Subcutaneous adipose tissue (tissue), 4 donors: ENCODE results near the gene CRISPLD2. TPM values are rescaled to one million over a fixed set of nuclear protein-coding genes. Genes with fewer than 3 reads are reported as not detected.

Source experiments
- CTCF ChIP-seq: fragments of 450-650 bp; IDR thresholded peaks from one replicate; pipeline ENCODE4 v1.5.1; 2016; ENCODE audit warnings: low read depth, mild to moderate bottlenecking, control low read depth, antibody characterized with exemption, moderate library complexity
- total RNA-seq, 4 donors: library from RNA; depleted of rRNA; stranded (reverse); fragments of >200 nt; gene quantifications; one replicate each; pipeline ENCODE4 v1.1.0, GENCODE V29; 2016

The CRISPLD2 gene
- total RNA-seq, 4 donors from 2014 or later, result 66.0 to 160 (median 116) TPM

DNA sequence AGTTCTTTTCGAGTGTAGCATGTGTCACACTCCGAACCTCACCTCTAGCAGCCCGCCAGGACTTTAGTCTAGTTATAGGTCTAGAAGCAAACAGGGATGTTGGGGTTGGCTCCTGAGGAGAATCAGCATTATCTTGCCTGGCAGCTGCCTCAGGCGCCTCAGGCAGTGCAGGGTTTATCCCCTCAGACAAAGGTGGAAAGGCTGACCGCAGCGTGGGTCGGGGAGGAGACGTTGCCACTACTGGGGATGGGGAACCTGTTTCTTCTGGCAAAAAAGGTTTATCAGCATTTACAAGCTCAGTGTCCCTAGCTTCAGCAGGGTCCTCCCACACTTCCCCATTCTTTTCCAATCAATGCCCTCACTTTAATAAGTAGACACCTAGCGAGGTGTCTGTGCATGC lies 40.6 kb downstream of the CRISPLD2 start:
- no peak for TF ChIP-seq CTCF

DNA sequence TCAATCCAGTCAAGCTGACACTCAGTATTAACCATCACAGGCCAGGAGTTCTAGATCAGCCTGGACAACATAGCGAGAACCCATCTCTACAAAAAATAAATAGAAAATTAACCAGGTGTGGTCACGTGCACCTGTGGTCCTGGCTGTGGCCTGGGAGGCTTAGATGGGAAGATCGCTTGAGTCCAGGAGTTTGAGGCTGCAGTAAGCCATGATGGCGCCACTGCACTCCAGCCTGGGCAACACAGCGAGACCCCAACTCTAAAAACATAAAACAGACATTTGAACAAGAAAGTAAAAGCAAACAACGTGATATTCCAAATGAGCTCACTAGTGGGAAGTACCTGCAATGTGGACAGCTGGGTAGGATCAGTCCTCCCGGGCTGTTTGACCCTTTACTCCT lies 41.9 kb downstream of the CRISPLD2 start:
- TF ChIP-seq CTCF, result no peak

DNA sequence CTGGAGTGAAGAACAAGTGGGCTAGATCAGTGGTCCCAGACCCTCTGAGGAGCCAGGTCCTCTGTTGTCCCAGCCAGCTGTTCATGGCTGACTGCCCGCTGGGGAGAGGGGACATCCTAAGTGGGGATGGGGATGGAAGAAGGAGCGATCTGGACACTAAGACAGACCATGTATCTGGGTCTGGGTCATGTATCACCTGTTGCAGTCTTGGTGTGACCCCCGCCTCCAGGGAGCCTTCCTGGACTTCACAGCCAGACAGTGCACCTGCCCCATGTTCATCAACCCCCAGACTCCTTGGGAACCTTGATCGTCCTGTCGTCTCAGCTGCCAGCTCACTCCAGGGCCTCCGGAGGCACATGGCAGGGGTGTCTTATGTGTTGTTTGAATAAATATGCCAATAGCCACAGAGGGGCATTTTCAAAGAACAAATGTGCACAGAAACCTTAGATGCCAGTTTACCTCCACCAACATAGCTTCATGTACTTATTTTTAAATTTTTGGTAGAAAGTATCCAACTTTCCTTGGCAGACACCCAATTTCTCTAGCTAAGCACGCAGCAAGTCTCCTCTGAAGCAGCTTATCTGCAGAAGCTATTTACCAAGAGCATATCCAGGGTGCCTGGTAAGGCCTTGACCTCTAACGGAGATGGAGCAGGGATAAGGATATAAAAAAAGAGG lies 43.2 kb downstream of the CRISPLD2 start:
- no peak for TF ChIP-seq CTCF

DNA sequence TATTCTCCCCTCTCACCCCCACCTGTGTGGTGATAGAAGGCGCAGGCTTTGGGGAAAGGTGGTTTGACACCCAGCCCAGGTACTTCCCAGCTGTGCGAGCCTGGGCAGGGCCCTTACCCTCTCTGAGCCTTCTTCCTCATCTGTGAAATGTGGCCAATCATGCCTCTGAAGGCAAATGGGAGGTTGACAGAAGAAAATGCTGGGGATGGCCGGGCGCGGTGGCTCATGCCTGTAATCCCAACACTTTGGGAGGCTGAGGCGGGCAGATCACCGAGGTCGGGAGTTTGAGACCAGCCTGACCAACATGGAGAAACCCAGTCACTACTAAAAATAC lies 43.7 kb downstream of the CRISPLD2 start:
- TF ChIP-seq CTCF, result no peak

DNA sequence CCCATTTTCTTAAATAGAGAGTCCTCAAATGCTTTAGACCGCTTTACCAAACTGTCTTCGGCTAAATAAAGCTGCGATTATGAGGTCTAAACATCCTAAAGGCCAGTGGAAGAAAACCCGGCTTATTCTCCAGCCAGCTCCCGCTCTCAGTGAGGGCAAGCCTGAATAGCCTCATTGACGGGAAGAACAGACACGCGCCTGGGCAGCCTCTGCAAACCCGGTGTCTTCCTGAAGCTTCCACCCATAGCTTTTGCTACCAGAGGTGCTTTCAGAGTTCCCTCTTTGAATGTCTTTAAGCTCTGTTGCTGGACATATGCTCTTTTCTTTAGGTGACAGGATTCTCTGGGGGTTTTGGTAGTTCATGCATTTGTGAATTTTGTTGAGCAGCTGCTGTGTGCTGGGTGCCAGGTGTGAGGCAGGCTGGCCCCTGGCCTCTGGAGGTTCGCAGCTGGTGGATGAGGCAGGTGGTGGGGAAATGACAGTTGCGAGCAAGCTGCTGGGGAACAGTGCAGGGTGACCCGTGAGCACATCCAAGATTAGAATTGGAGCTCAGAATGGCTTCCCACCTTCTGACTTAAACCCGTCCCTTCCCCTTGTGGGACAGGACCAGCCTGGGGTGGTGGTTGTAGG lies 44.7 kb downstream of the CRISPLD2 start:
- no peak for TF ChIP-seq CTCF

DNA sequence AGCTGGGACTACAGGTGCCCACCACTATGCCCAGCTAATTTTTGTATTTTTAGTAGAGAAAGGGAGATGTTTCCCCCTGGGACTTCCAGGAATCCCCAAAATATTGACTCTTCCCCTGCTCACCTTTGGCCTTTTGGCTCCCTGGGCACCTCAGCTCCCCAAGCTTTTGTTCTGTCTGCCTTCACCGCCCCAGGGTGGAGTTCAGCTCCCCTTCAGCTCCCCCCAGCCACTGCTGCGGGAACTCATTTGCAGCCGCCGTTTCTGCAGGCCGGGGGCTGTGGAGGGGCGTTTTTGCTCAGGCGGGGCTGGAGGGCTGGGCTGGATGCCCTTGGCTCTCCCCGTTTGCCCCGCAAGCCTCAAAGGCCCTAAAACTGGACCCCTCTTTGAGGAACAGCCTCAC lies 47.9 kb downstream of the CRISPLD2 start:
- TF ChIP-seq CTCF, result no peak

DNA sequence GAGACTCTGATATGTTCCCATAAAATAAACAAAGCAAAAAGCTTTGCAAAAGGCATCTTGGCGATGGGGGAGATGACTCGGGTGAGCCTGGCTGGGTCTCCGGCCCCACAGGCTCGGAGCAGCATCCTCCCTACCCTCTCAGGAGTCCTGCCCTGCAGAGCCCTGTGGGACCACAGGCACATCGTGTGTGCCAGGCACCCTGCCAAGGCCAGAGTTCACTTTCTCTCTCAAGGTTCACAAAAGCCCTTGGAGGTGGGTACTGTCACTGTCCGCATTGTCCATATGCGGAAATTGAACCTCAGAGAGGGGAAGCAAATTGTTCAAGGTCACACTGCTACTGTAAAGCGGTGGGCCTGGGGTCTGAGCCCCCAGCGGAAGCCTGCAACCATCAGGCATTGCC lies 48.5 kb downstream of the CRISPLD2 start:
- no peak for TF ChIP-seq CTCF
